DOHH2 (cell line): ENCODE results near the gene ATG2B.

Source experiments
- H3F3A ChIP-seq: fragments of 200-600 bp; sonication (generic), shearing (Covaris generic); 2 replicates; pipeline ENCODE4 v1.6.0; 2016; ENCODE audit warnings: antibody characterized with exemption, mild to moderate bottlenecking; ENCODE audit not compliant: control insufficient read depth, insufficient read depth
- H3K27ac ChIP-seq: fragments of 200-600 bp; sonication (generic); 2 replicates; pipeline ENCODE4 v1.5.1; 2014; ENCODE audit warnings: low read depth, mild to moderate bottlenecking, low read length, moderate library complexity
- H3K27me3 ChIP-seq: fragments of 200-600 bp; sonication (generic); 2 replicates; pipeline ENCODE4 v1.6.1; 2014; ENCODE audit warnings: mild to moderate bottlenecking, low read length, mixed read lengths; ENCODE audit not compliant: control insufficient read depth
- H3K36me3 ChIP-seq: fragments of 200-600 bp; sonication (generic); 2 replicates; pipeline ENCODE4 v1.6.1; 2014; ENCODE audit warnings: mild to moderate bottlenecking, low read length, moderate library complexity, mixed read lengths; ENCODE audit not compliant: control insufficient read depth
- H3K4me1 ChIP-seq: fragments of 200-600 bp; sonication (generic); 2 replicates; pipeline ENCODE4 v1.6.1; 2014; ENCODE audit warnings: mild to moderate bottlenecking, low read length, mixed read lengths; ENCODE audit not compliant: control insufficient read depth
- H3K4me2 ChIP-seq: fragments of 200-600 bp; sonication (generic); 2 replicates; pipeline ENCODE4 v1.6.0; 2014; ENCODE audit warnings: mild to moderate bottlenecking, low read length, moderate library complexity
- H3K4me3 ChIP-seq: fragments of 200-600 bp; sonication (generic); 2 replicates; pipeline ENCODE4 v1.5.1; 2014; ENCODE audit warnings: mild to moderate bottlenecking, low read length, mixed read lengths
- H3K79me2 ChIP-seq: fragments of 200-600 bp; sonication (generic); 2 replicates; pipeline ENCODE4 v1.6.1; 2014; ENCODE audit warnings: mild to moderate bottlenecking, low read length, mixed read lengths; ENCODE audit not compliant: control insufficient read depth
- H3K9me2 ChIP-seq: fragments of 200-600 bp; sonication (generic); replicated peaks from 2 replicates; pipeline ENCODE4 v1.6.1; 2014; ENCODE audit warnings: mild to moderate bottlenecking, low read length, mixed read lengths; ENCODE audit not compliant: control insufficient read depth
- H3K9me3 ChIP-seq: fragments of 200-600 bp; sonication (generic); 2 replicates; pipeline ENCODE4 v1.6.1; 2014; ENCODE audit warnings: antibody characterized with exemption, low read length, mixed read lengths; ENCODE audit not compliant: control insufficient read depth, insufficient read depth
- H4K20me1 ChIP-seq: fragments of 200-600 bp; sonication (generic); 2 replicates; pipeline ENCODE4 v1.6.0; 2014; ENCODE audit warnings: low read depth, mild to moderate bottlenecking, antibody characterized with exemption, low read length, moderate library complexity; ENCODE audit not compliant: control insufficient read depth, insufficient read depth
- CTCF ChIP-seq: fragments of 200-600 bp; sonication (generic); IDR thresholded peaks from one replicate; pipeline ENCODE4 v1.5.1; 2014; ENCODE audit warnings: antibody characterized with exemption, mild to moderate bottlenecking, low read depth, low read length; ENCODE audit not compliant: poor library complexity, severe bottlenecking
- EZH2phosphoT487 ChIP-seq: fragments of 200-600 bp; sonication (generic); IDR thresholded peaks from 2 replicates; pipeline ENCODE4 v1.6.1; 2017; ENCODE audit warnings: borderline replicate concordance, mild to moderate bottlenecking, antibody characterized with exemption, low read length, moderate library complexity, mixed read lengths

ATG2B gene

GRCh38 chr14:96357216-96357615 is 5.9 kb downstream of the ATG2B start:
- peaks cover 19% of the 10 kb centered on the region for H3K4me1 ChIP-seq
- peaks cover 6% of the 10 kb centered on the region; the same call in 1 of the 2 replicates for H3K36me3 ChIP-seq
- no peak overlapping the region for H3K4me3 ChIP-seq
- TF ChIP-seq CTCF (no peak), EZH2phosphoT487 (no peak)
- no peaks in the 10 kb centered on the region for H3F3A ChIP-seq
- no peak overlapping the region for H3K4me2 ChIP-seq
- H3K9me3 ChIP-seq, result no peaks in the 10 kb centered on the region
- no peak overlapping the region for H3K27ac ChIP-seq
- no peaks in the 10 kb centered on the region for H3K27me3 ChIP-seq
- peaks cover 7% of the 10 kb centered on the region; the same call in 1 of the 2 replicates for H4K20me1 ChIP-seq
- H3K79me2 ChIP-seq, result peaks cover 84% of the 10 kb centered on the region
- no peaks in the 10 kb centered on the region for H3K9me2 ChIP-seq

GRCh38 chr14:96354246-96354645 is 8.9 kb downstream of the ATG2B start:
- H3F3A ChIP-seq, result no peaks in the 10 kb centered on the region
- H3K4me1 ChIP-seq, result peaks cover 3% of the 10 kb centered on the region; the same call in 1 of the 2 replicates
- H4K20me1 ChIP-seq, result no peaks in the 10 kb centered on the region
- H3K36me3 ChIP-seq, result 0 out of 2 replicates have a peak, but pooled peaks cover 2% of the 10 kb centered on the region
- H3K79me2 ChIP-seq, result peaks cover 70% of the 10 kb centered on the region
- H3K4me2 ChIP-seq, result no peak overlapping the region
- no peak overlapping the region for H3K27ac ChIP-seq
- H3K27me3 ChIP-seq, result no peaks in the 10 kb centered on the region
- TF ChIP-seq EZH2phosphoT487 (no peak), CTCF (no peak)
- no peaks in the 10 kb centered on the region for H3K9me2 ChIP-seq
- no peaks in the 10 kb centered on the region for H3K9me3 ChIP-seq
- no peak overlapping the region for H3K4me3 ChIP-seq

- no peaks in the 10 kb centered on the region for H3F3A ChIP-seq
- H3K4me2 ChIP-seq, result no peak overlapping the region
- H3K36me3 ChIP-seq, result 0 out of 2 replicates have a peak, but pooled peaks cover 2% of the 10 kb centered on the region
- H4K20me1 ChIP-seq, result no peaks in the 10 kb centered on the region
- peaks cover 3% of the 10 kb centered on the region; the same call in 1 of the 2 replicates for H3K4me1 ChIP-seq
- H3K9me2 ChIP-seq, result no peaks in the 10 kb centered on the region
- no peak overlapping the region for H3K27ac ChIP-seq
- TF ChIP-seq EZH2phosphoT487, result no peak
- TF ChIP-seq CTCF, result no peak
- no peak overlapping the region for H3K4me3 ChIP-seq
- no peaks in the 10 kb centered on the region for H3K9me3 ChIP-seq
- H3K79me2 ChIP-seq, result peaks cover 70% of the 10 kb centered on the region
- no peaks in the 10 kb centered on the region for H3K27me3 ChIP-seq
These were observed 10.4 kb downstream of the ATG2B start for GRCh38 chr14:96352708-96353107.
